ENCODE measurements around the gene CKAP5. TPM values are rescaled to one million over a fixed set of nuclear protein-coding genes. Genes with fewer than 3 reads are reported as not detected.

CKAP5 gene
- total and polyA plus RNA-seq, 10 donors = 6.5 to 55.4 (median 38.7) TPM

- peaks cover 0 to 56% (median 3%) of the 10 kb centered on the region in 6 donors for H3K36me3 ChIP-seq
- H3K9me3 ChIP-seq = no peaks in the 10 kb centered on the region
- 71 to 81% (median 73%) methylated on average over 2 of the region's 2 CpGs for WGBS, 5 donors
- H3K4me1 ChIP-seq = no peaks in the 10 kb centered on the region
- no peak overlapping the region for H3K4me3 ChIP-seq
- DNase-seq = no peak
- intact Hi-C loops (cut with DNase I; ENCODE audit: low total_unique reads) = no loop called here
- H3K27ac ChIP-seq = no peak overlapping the region
- no peaks in the 10 kb centered on the region for H3K27me3 ChIP-seq (replicated peaks in 1 of 7)
- TF ChIP-seq POLR2A (IDR thresholded peaks at IDR 0.05) (no peak), CTCF (IDR thresholded peaks at IDR 0.05 in 8 of 11, conservative IDR thresholded peaks at IDR 0.05 in 3 of 11) (no peak), POLR2AphosphoS5 (IDR thresholded peaks at IDR 0.05) (no peak)
Measured at GRCh38 chr11:46865340-46865739, 19.3 kb upstream of the CKAP5 start.

DNA sequence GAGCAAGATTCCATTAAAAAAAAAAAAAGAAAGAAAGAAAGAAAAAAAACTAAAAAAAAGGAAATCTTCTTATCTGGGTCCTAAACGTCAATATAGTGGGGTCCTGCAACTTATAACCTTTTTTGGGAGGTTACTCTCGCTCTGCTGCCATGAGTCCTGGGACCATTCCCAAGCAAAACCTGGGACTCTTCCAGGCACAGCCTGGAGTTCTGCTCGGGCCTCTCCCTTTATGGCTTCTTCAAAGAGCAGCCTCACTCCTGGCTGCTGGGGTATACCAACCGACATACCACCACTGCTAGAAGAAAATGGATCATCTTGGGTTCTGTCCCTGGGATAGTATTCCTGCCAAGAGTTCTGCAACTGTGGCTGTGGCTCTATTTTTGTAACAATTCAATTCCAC lies 14.1 kb upstream of the CKAP5 start:
- Histone ChIP-seq H3K36me3 (peaks cover 0 to 42% (median 5%) of the 10 kb centered on the region in 6 donors), H3K9me3 (no peaks in the 10 kb centered on the region), H3K4me3 (no peak overlapping the region), H3K27me3 (replicated peaks in 1 of 7) (no peaks in the 10 kb centered on the region), H3K27ac (no peak overlapping the region), H3K4me1 (peaks cover 0 to 21% (median 2%) of the 10 kb centered on the region in 6 donors)
- TF ChIP-seq POLR2A (IDR thresholded peaks at IDR 0.05) (no peak), CTCF (IDR thresholded peaks at IDR 0.05 in 8 of 11, conservative IDR thresholded peaks at IDR 0.05 in 3 of 11) (no peak), POLR2AphosphoS5 (IDR thresholded peaks at IDR 0.05) (no peak)
- DNase-seq = no peak
- intact Hi-C loops (cut with DNase I; ENCODE audit: low total_unique reads) = no loop called here
- WGBS, 5 donors = 86 to 90% (median 89%) methylated on average over 4 of the region's 4 CpGs

- no peak overlapping the region for H3K4me3 ChIP-seq
- H3K36me3 ChIP-seq = peaks cover 0 to 32% (median 3%) of the 10 kb centered on the region in 6 donors
- 82 to 94% (median 86%) methylated on average over 12 of the region's 12 CpGs for WGBS, 5 donors
- H3K27ac ChIP-seq = no peak overlapping the region
- TF ChIP-seq CTCF (IDR thresholded peaks at IDR 0.05 in 8 of 11, conservative IDR thresholded peaks at IDR 0.05 in 3 of 11) = no peak
- no peak for TF ChIP-seq POLR2AphosphoS5 (IDR thresholded peaks at IDR 0.05)
- TF ChIP-seq POLR2A (IDR thresholded peaks at IDR 0.05) = no peak
- intact Hi-C loops (cut with DNase I; ENCODE audit: low total_unique reads) = no loop called here
- no peaks in the 10 kb centered on the region for H3K9me3 ChIP-seq
- no peaks in the 10 kb centered on the region for H3K27me3 ChIP-seq (replicated peaks in 1 of 7)
- DNase-seq = no peak
- H3K4me1 ChIP-seq = peaks cover 0 to 21% (median 2%) of the 10 kb centered on the region in 6 donors
Measured at GRCh38 chr11:46858920-46859546, 13.0 kb upstream of the CKAP5 start.

- intact Hi-C loops (cut with DNase I; ENCODE audit: low total_unique reads) = no loop called here
- TF ChIP-seq CTCF (IDR thresholded peaks at IDR 0.05 in 8 of 11, conservative IDR thresholded peaks at IDR 0.05 in 3 of 11) = no peak
- TF ChIP-seq POLR2A (IDR thresholded peaks at IDR 0.05) = no peak
- TF ChIP-seq POLR2AphosphoS5 (IDR thresholded peaks at IDR 0.05) = no peak
- Histone ChIP-seq H3K9me3 (no peaks in the 10 kb centered on the region), H3K4me1 (peaks cover 0 to 21% (median 2%) of the 10 kb centered on the region in 6 donors), H3K36me3 (peaks cover 0 to 22% (median 3%) of the 10 kb centered on the region in 6 donors), H3K27me3 (replicated peaks in 1 of 7) (no peaks in the 10 kb centered on the region), H3K4me3 (no peak overlapping the region), H3K27ac (peak overlapping the region in 3 of 8 donors; percentile 31 to 59 (median 58))
- WGBS, 5 donors = 51 to 75% (median 55%) methylated on average over 4 of the region's 4 CpGs
- DNase-seq = no peak
Measured at GRCh38 chr11:46857666-46858065, 11.6 kb upstream of the CKAP5 start.
